ENCODE measurements around the gene CASZ1. TPM values are rescaled to one million over a fixed set of nuclear protein-coding genes. Genes with fewer than 3 reads are reported as not detected.

The CASZ1 gene
- total RNA-seq, 1 donor from 2014 or later, result 9.2 TPM

- H3K27me3 ChIP-seq (ENCODE audit: control insufficient read depth, insufficient read depth, low read length), result no peaks in the 10 kb centered on the region
- DNase-seq (ENCODE audit: low read depth) (no peak), FAIRE-seq (no peak)
- H3K36me3 ChIP-seq (ENCODE audit: control insufficient read depth, insufficient read depth, low read length), result no peaks in the 10 kb centered on the region
- no peak for TF ChIP-seq CTCF (IDR thresholded peaks at IDR 0.05; ENCODE audit: insufficient read depth, low read length, severe bottlenecking)
- H3K4me3 ChIP-seq (ENCODE audit: low read depth, low read length), result no peak overlapping the region
These were observed 13.8 kb downstream of the CASZ1 start for GRCh38 chr1:10782491-10783244.

- DNase-seq (ENCODE audit: low read depth), result no peak
- no peak for FAIRE-seq
These were observed 15.3 kb downstream of the CASZ1 start for GRCh38 chr1:10781137-10781536.

GRCh38 chr1:10779841-10780240 lies 16.6 kb downstream of the CASZ1 start:
- DNase-seq (ENCODE audit: low read depth), result no peak
- H3K4me3 ChIP-seq (ENCODE audit: low read depth, low read length), result no peak overlapping the region
- no peak for TF ChIP-seq CTCF (IDR thresholded peaks at IDR 0.05; ENCODE audit: insufficient read depth, low read length, severe bottlenecking)

More at GRCh38 chr1:10781137-10781536, 15.3 kb downstream of the CASZ1 start:
- Histone ChIP-seq H3K4me3 (ENCODE audit: low read depth, low read length) (no peak overlapping the region), H3K36me3 (ENCODE audit: control insufficient read depth, insufficient read depth, low read length) (no peaks in the 10 kb centered on the region), H3K27me3 (ENCODE audit: control insufficient read depth, insufficient read depth, low read length) (no peaks in the 10 kb centered on the region)
- no peak for TF ChIP-seq CTCF (IDR thresholded peaks at IDR 0.05; ENCODE audit: insufficient read depth, low read length, severe bottlenecking)

GRCh38 chr1:10779201-10779600 lies 17.2 kb downstream of the CASZ1 start:
- no peak for TF ChIP-seq CTCF (IDR thresholded peaks at IDR 0.05; ENCODE audit: insufficient read depth, low read length, severe bottlenecking)
- FAIRE-seq (no peak), DNase-seq (ENCODE audit: low read depth) (peak; percentile 95)
- Histone ChIP-seq H3K36me3 (ENCODE audit: control insufficient read depth, insufficient read depth, low read length) (no peaks in the 10 kb centered on the region), H3K27me3 (ENCODE audit: control insufficient read depth, insufficient read depth, low read length) (no peaks in the 10 kb centered on the region), H3K4me3 (ENCODE audit: low read depth, low read length) (no peak overlapping the region)

More at GRCh38 chr1:10779841-10780240, 16.6 kb downstream of the CASZ1 start:
- Histone ChIP-seq H3K27me3 (ENCODE audit: control insufficient read depth, insufficient read depth, low read length) (no peaks in the 10 kb centered on the region), H3K36me3 (ENCODE audit: control insufficient read depth, insufficient read depth, low read length) (no peaks in the 10 kb centered on the region)
- FAIRE-seq, result no peak

GRCh38 chr1:10778640-10779039 lies 17.8 kb downstream of the CASZ1 start:
- FAIRE-seq, result no peak
- Histone ChIP-seq H3K27me3 (ENCODE audit: control insufficient read depth, insufficient read depth, low read length) (no peaks in the 10 kb centered on the region), H3K4me3 (ENCODE audit: low read depth, low read length) (no peak overlapping the region), H3K36me3 (ENCODE audit: control insufficient read depth, insufficient read depth, low read length) (no peaks in the 10 kb centered on the region)
- no peak for DNase-seq (ENCODE audit: low read depth)
- no peak for TF ChIP-seq CTCF (IDR thresholded peaks at IDR 0.05; ENCODE audit: insufficient read depth, low read length, severe bottlenecking)

All from bronchial epithelial cell (primary cell).